HuH-7 (cell line): ENCODE measurements around the gene SAP25.
"Not testable (repeated sequence)": the region's sequence is repeated elsewhere in the genome, so short reads cannot be mapped to it uniquely, and the experiment has no call there.

Experiments
- DNase-seq: peaks from one replicate; pipeline ENCODE4 v3.0.0; 2011; ENCODE audit warnings: low spot score

Gene SAP25

GRCh38 chr7:100535982-100536381 is 37.7 kb downstream of the SAP25 start:
- DNase-seq: not testable (repeated sequence)

GRCh38 chr7:100532165-100533022 is 41.3 kb downstream of the SAP25 start:
- no peak for DNase-seq

DNA sequence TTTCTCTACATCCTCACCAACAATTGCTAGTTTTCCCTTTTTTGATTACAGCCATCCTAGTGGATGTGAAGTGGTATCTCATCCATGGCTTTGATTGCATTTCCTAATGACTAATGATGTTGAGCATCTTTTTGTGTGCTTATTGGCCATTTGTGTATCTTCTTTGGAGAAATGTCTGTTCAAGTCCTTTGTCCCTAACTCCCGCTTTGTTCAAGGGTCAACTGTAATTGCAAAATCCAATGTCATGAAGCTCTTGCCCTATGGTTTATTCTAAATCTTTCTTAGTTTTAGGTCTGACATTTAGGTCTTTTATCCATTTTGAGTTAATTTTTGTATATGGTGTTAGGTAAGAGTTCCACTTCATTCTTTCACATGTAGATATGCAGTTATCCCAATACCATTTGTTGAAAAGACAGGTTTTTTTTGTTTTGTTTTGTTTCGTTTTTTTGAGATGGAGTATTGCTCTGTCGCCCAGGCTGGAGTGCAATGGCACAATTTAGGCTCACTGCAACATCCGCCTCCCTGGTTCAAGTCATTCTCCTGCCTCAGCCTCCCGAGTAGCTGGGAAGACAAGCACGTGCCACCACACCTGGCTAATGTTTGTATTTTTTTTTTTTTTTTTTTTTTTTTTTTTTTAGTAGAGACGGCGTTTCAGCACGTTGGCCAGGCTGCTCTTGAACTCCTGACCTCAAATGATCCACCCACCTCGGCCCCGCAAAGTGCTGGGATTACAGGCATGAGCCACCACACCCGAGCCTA is 45.4 kb downstream of the SAP25 start:
- DNase-seq: not testable (repeated sequence)

DNA sequence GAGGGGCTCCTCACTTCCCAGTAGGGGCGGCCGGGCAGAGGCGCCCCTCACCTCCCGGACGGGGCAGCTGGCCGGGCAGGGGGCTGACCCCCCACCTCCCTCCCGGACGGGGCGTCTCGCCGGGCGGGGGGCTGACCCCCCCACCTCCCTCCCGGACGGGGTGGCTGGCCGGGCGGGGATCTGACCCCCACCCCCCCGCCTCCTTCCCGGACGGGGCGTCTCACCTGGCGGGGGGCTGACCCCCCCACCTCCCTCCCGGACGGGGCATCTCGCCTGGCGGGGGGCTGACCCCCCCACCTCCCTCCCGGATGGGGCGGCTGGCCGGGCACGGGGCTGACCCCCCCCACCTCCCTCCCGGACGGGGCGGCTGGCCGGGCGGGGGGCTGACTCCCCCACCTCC is 50.5 kb downstream of the SAP25 start:
- DNase-seq: not testable (repeated sequence)
